NCI-H446 (cell line): ENCODE measurements around the gene ROCK2.
"Not testable (repeated sequence)": the region's sequence is repeated elsewhere in the genome, so short reads cannot be mapped to it uniquely, and the experiment has no call there.

Source experiments
- DNase-seq, 2 experiments: peaks; one replicate each; lab custom pipeline; 2025; lab: John Stamatoyannopoulos, UW

Gene ROCK2

GRCh38 chr2:11177871-11178690 is 166.4 kb downstream of the ROCK2 start:
- peak in 1 of 2 experiments; percentile 28 for DNase-seq

GRCh38 chr2:11175293-11175795 is 169.1 kb downstream of the ROCK2 start:
- no peak for DNase-seq

- no peak for DNase-seq
These were observed 170.2 kb downstream of the ROCK2 start for GRCh38 chr2:11174222-11174621.

GRCh38 chr2:11169333-11169732 is 175.1 kb downstream of the ROCK2 start:
- DNase-seq, result no peak

GRCh38 chr2:11168488-11168887 is 175.9 kb downstream of the ROCK2 start:
- DNase-seq, result no peak

GRCh38 chr2:11166476-11166875 is 178.0 kb downstream of the ROCK2 start:
- DNase-seq, result no peak

- DNase-seq, result not testable (repeated sequence)
These were observed 179.4 kb downstream of the ROCK2 start for GRCh38 chr2:11165046-11165445.

- no peak for DNase-seq
These were observed 180.8 kb downstream of the ROCK2 start for GRCh38 chr2:11163439-11164317.

- DNase-seq, result no peak
These were observed 182.7 kb downstream of the ROCK2 start for GRCh38 chr2:11161747-11162146.

- DNase-seq, result no peak
These were observed 183.5 kb downstream of the ROCK2 start for GRCh38 chr2:11160731-11161455.

- no peak for DNase-seq
These were observed 184.2 kb downstream of the ROCK2 start for GRCh38 chr2:11160256-11160655.

- no peak for DNase-seq
These were observed 184.8 kb downstream of the ROCK2 start for GRCh38 chr2:11159574-11160170.

- no peak for DNase-seq
These were observed 185.4 kb downstream of the ROCK2 start for GRCh38 chr2:11158916-11159573.

GRCh38 chr2:11157731-11158130 is 186.7 kb downstream of the ROCK2 start:
- no peak for DNase-seq

GRCh38 chr2:11157296-11157695 is 187.1 kb downstream of the ROCK2 start:
- no peak for DNase-seq

GRCh38 chr2:11156396-11157075 is 187.9 kb downstream of the ROCK2 start:
- DNase-seq, result no peak

GRCh38 chr2:11155381-11156035 is 188.9 kb downstream of the ROCK2 start, which contains the start of gene SLC66A3:
Gene SLC66A3, plus strand, starts transcription at chr2:11155467. Its CDS starts 80 bp downstream, at chr2:11155547.
- no peak for DNase-seq

- peak; percentile 73 to 93 for DNase-seq
These were observed 189.5 kb downstream of the ROCK2 start for GRCh38 chr2:11154923-11155380.

- no peak for DNase-seq
These were observed 190.2 kb downstream of the ROCK2 start for GRCh38 chr2:11154016-11154922.
